Liver (tissue), 9 donors: ENCODE data around the gene GALNTL6. TPM values are rescaled to one million over a fixed set of nuclear protein-coding genes. Genes with fewer than 3 reads are reported as not detected.

Experiments used
- DNase-seq: peaks from one replicate; pipeline ENCODE4 v3.0.0-alpha.2; 2017; ENCODE audit warnings: low spot score
- H3K27ac ChIP-seq, 2 donors: one replicate each; pipeline ENCODE4 v1.7.0; 2013; ENCODE audit warnings: inconsistent platforms in 2 of 2, low read length in 2 of 2, control low read depth in 1 of 2, low read depth in 1 of 2, mild to moderate bottlenecking in 1 of 2
- H3K27me3 ChIP-seq, 4 donors: one replicate each; pipeline versions ENCODE4 v1.6.1 to v1.7.0; 2013; ENCODE audit warnings: low read length in 3 of 4, inconsistent platforms in 1 of 4, mild to moderate bottlenecking in 1 of 4, moderate library complexity in 1 of 4; ENCODE audit not compliant: control insufficient read depth in 4 of 4, insufficient read depth in 4 of 4
- H3K36me3 ChIP-seq, 4 donors: one replicate each; pipeline versions ENCODE4 v1.6.1 to v1.7.0; 2013; ENCODE audit warnings: low read length in 3 of 4, mild to moderate bottlenecking in 3 of 4, low read depth in 1 of 4, moderate library complexity in 1 of 4; ENCODE audit not compliant: control insufficient read depth in 4 of 4, insufficient read depth in 3 of 4
- H3K4me1 ChIP-seq, 4 donors: one replicate each; pipeline versions ENCODE4 v1.6.1 to v1.7.0; 2013; ENCODE audit warnings: low read length in 3 of 4, mild to moderate bottlenecking in 3 of 4, moderate library complexity in 1 of 4; ENCODE audit not compliant: control insufficient read depth in 4 of 4, insufficient read depth in 4 of 4
- H3K4me3 ChIP-seq, 3 donors: one replicate each; pipeline versions ENCODE4 v1.6.1 to v1.7.0; 2013; ENCODE audit warnings: low read length in 3 of 3, control low read depth in 1 of 3, low read depth in 1 of 3, mild to moderate bottlenecking in 1 of 3
- H3K9ac ChIP-seq, 2 donors: one replicate each; pipeline ENCODE4 v1.7.0; 2013; ENCODE audit warnings: low read length in 2 of 2, mild to moderate bottlenecking in 2 of 2, moderate library complexity in 2 of 2, control low read depth in 1 of 2, low read depth in 1 of 2
- H3K9me3 ChIP-seq, 4 donors: one replicate each; pipeline versions ENCODE4 v1.6.1 to v1.7.0; 2013; ENCODE audit warnings: low read length in 3 of 4; ENCODE audit not compliant: control insufficient read depth in 4 of 4
- CTCF ChIP-seq: fragments of 150-350 bp; IDR thresholded peaks from 2 replicates; pipeline ENCODE4 v1.5.1; 2017; ENCODE audit warnings: improper control_type of control experiment, low read depth, low read length; ENCODE audit not compliant: missing input control
- EGR1 ChIP-seq, 2 donors: IDR thresholded peaks; 2 replicates each; pipeline ENCODE4 v1.6.1; 2016 to 2018; ENCODE audit warnings: antibody characterized with exemption in 2 of 2, low read depth in 2 of 2
- FOXA1 ChIP-seq: IDR thresholded peaks from 2 replicates; pipeline ENCODE4 v1.6.1; 2016; ENCODE audit warnings: antibody characterized with exemption
- FOXA2 ChIP-seq: IDR thresholded peaks from 2 replicates; pipeline ENCODE4 v1.6.1; 2016; ENCODE audit warnings: antibody characterized with exemption
- GABPA ChIP-seq, 2 donors: IDR thresholded peaks in 1 of 2; conservative IDR thresholded peaks in 1 of 2; 2 replicates each; pipeline ENCODE4 v1.6.1; 2016; ENCODE audit warnings: antibody characterized with exemption in 2 of 2, mild to moderate bottlenecking in 1 of 2, moderate library complexity in 1 of 2
- HNF4A ChIP-seq, 2 donors: conservative IDR thresholded peaks; 2 replicates each; pipeline ENCODE4 v1.6.1; 2016; ENCODE audit warnings: antibody characterized with exemption in 2 of 2, mild to moderate bottlenecking in 2 of 2
- JUND ChIP-seq, 2 donors: IDR thresholded peaks; 2 replicates each; pipeline ENCODE4 v1.6.1; 2016; ENCODE audit warnings: antibody characterized with exemption in 2 of 2
- NR2F2 ChIP-seq: IDR thresholded peaks from 2 replicates; pipeline ENCODE4 v1.6.1; 2016; ENCODE audit warnings: antibody characterized with exemption
- RAD21 ChIP-seq, 2 donors: IDR thresholded peaks; 2 replicates each; pipeline ENCODE4 v1.6.1; 2016; ENCODE audit warnings: antibody characterized with exemption in 2 of 2, mild to moderate bottlenecking in 2 of 2
- RXRA ChIP-seq, 2 donors: IDR thresholded peaks; 2 replicates each; pipeline ENCODE4 v1.6.1; 2017 to 2018; ENCODE audit warnings: antibody characterized with exemption in 2 of 2, mild to moderate bottlenecking in 1 of 2
- SP1 ChIP-seq: IDR thresholded peaks from 2 replicates; pipeline ENCODE4 v1.6.1; 2018; ENCODE audit warnings: antibody characterized with exemption, mild to moderate bottlenecking
- TAF1 ChIP-seq: conservative IDR thresholded peaks from 2 replicates; pipeline ENCODE4 v1.6.1; 2016; ENCODE audit warnings: antibody characterized with exemption, mild to moderate bottlenecking
- WGBS: extraction: QIAGEN DNeasy Blood & Tissue Kit; methylation state at CpG from one replicate; pipeline ENCODE4 v1.1.7; 2013; 5-methylcytosine and 5-hydroxymethylcytosine counted together
- polyA plus RNA-seq, 2 donors: library from polyadenylated mRNA; stranded (reverse) in 1 of 2; unstranded in 1 of 2; fragments of 200-250 nt in 1 of 2; fragments of >200 nt in 1 of 2; fragmentation: Nextera tagmentation in 1 of 2; extraction: Ambion mirVana in 1 of 2; gene quantifications; one replicate each; pipeline versions ENCODE4 v1.2.1 to v1.2.3, GENCODE V29; 2013 to 2015
- total RNA-seq, 2 donors: library from RNA; depleted of rRNA; stranded (reverse); fragments of >200 nt; gene quantifications; one replicate each; pipeline ENCODE4 v1.2.3, GENCODE V29; 2014
- TF ChIP-seq, protein P1 (sequence below): IDR thresholded peaks from 2 replicates; pipeline ENCODE4 v1.6.1; 2016; ENCODE audit warnings: antibody characterized with exemption, mild to moderate bottlenecking
- TF ChIP-seq, protein P2 (sequence below): IDR thresholded peaks from 2 replicates; pipeline ENCODE4 v1.6.1; 2016; ENCODE audit warnings: antibody characterized with exemption
- TF ChIP-seq, protein P3 (sequence below): IDR thresholded peaks from 2 replicates; pipeline ENCODE4 v1.6.1; 2016; ENCODE audit warnings: antibody characterized with exemption
- TF ChIP-seq, protein P4 (sequence below): IDR thresholded peaks from 2 replicates; pipeline ENCODE4 v1.6.1; 2016; ENCODE audit warnings: antibody characterized with exemption
- donor health status: healthy.
- donor health status: healthy.
- donor health status: healthy.
- donor health status: healthy.
- donor health status: healthy.

GALNTL6 gene
- total and polyA plus RNA-seq, 4 donors: 0.06 to 0.08 TPM; not detected in 2

DNA sequence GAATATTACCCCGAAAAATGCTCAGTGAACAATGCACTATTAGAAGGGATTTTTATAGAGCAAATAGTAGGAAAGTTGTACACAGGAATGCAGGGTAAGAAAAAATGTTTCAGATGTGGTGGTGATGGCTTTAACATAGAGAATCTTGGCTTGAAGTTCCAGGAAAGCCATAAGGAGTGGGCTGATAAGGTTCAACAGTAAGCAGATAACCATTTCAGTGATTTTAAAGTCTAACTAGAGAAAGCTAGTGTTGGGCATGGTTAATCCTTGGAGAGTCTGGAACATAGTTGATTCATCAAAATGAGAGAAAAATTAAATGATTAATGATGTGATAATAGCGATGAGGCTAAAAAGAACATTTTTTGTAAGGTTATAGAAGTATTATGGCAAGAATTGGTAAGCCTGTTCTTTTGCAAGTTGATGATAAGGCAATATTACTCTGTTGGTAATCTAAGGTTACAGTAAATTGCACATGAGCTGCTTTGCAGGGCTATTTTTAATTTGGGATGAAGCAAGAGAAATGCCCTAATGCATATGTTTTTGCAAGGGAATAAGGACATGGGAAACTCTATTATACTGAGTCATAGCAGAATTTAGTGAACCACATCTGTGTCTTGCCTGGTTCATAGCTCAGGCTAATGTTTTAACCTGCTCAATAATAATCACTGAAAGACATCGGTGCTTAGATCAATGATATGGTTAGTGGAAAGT lies 44.3 kb downstream of the GALNTL6 start:
- H3K36me3 ChIP-seq: no peaks in the 10 kb centered on the region
- WGBS: 77% methylated on average over 3 of the region's 3 CpGs
- TF ChIP-seq, protein P1, sequence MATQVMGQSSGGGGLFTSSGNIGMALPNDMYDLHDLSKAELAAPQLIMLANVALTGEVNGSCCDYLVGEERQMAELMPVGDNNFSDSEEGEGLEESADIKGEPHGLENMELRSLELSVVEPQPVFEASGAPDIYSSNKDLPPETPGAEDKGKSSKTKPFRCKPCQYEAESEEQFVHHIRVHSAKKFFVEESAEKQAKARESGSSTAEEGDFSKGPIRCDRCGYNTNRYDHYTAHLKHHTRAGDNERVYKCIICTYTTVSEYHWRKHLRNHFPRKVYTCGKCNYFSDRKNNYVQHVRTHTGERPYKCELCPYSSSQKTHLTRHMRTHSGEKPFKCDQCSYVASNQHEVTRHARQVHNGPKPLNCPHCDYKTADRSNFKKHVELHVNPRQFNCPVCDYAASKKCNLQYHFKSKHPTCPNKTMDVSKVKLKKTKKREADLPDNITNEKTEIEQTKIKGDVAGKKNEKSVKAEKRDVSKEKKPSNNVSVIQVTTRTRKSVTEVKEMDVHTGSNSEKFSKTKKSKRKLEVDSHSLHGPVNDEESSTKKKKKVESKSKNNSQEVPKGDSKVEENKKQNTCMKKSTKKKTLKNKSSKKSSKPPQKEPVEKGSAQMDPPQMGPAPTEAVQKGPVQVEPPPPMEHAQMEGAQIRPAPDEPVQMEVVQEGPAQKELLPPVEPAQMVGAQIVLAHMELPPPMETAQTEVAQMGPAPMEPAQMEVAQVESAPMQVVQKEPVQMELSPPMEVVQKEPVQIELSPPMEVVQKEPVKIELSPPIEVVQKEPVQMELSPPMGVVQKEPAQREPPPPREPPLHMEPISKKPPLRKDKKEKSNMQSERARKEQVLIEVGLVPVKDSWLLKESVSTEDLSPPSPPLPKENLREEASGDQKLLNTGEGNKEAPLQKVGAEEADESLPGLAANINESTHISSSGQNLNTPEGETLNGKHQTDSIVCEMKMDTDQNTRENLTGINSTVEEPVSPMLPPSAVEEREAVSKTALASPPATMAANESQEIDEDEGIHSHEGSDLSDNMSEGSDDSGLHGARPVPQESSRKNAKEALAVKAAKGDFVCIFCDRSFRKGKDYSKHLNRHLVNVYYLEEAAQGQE: no peak
- no peak for TF ChIP-seq FOXA2
- no peak for TF ChIP-seq EGR1 (IDR thresholded peaks at IDR 0.05; ENCODE audit: low read depth in 2 of 2)
- TF ChIP-seq RXRA (IDR thresholded peaks at IDR 0.05): no peak
- TF ChIP-seq TAF1: no peak
- TF ChIP-seq, protein P2, sequence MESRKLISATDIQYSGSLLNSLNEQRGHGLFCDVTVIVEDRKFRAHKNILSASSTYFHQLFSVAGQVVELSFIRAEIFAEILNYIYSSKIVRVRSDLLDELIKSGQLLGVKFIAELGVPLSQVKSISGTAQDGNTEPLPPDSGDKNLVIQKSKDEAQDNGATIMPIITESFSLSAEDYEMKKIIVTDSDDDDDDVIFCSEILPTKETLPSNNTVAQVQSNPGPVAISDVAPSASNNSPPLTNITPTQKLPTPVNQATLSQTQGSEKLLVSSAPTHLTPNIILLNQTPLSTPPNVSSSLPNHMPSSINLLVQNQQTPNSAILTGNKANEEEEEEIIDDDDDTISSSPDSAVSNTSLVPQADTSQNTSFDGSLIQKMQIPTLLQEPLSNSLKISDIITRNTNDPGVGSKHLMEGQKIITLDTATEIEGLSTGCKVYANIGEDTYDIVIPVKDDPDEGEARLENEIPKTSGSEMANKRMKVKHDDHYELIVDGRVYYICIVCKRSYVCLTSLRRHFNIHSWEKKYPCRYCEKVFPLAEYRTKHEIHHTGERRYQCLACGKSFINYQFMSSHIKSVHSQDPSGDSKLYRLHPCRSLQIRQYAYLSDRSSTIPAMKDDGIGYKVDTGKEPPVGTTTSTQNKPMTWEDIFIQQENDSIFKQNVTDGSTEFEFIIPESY: no peak
- TF ChIP-seq, protein P3, sequence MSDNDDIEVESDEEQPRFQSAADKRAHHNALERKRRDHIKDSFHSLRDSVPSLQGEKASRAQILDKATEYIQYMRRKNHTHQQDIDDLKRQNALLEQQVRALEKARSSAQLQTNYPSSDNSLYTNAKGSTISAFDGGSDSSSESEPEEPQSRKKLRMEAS: no peak
- no peak for DNase-seq
- no peaks in the 10 kb centered on the region for H3K27me3 ChIP-seq
- no peak overlapping the region for H3K4me3 ChIP-seq
- H3K9ac ChIP-seq: no peak overlapping the region
- H3K9me3 ChIP-seq: no peaks in the 10 kb centered on the region
- no peaks in the 10 kb centered on the region for H3K4me1 ChIP-seq
- H3K27ac ChIP-seq: no peak overlapping the region

GRCh38 chr4:171875291-171875690 lies 62.1 kb downstream of the GALNTL6 start:
- DNase-seq: no peak
- no peak overlapping the region for H3K27ac ChIP-seq
- H3K4me3 ChIP-seq: no peak overlapping the region
- H3K4me1 ChIP-seq: no peaks in the 10 kb centered on the region
- no peaks in the 10 kb centered on the region for H3K36me3 ChIP-seq
- H3K27me3 ChIP-seq: no peaks in the 10 kb centered on the region
- no peaks in the 10 kb centered on the region for H3K9me3 ChIP-seq
- WGBS: 66% methylated on average over 3 of the region's 3 CpGs
- H3K9ac ChIP-seq: no peak overlapping the region
- TF ChIP-seq, protein P4, sequence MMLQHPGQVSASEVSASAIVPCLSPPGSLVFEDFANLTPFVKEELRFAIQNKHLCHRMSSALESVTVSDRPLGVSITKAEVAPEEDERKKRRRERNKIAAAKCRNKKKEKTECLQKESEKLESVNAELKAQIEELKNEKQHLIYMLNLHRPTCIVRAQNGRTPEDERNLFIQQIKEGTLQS: no peak
- TF ChIP-seq CTCF (no peak), HNF4A (conservative IDR thresholded peaks at IDR 0.05) (no peak), SP1 (no peak), TAF1 (no peak), NR2F2 (no peak), FOXA1 (no peak), FOXA2 (no peak), RAD21 (IDR thresholded peaks at IDR 0.05) (no peak), EGR1 (IDR thresholded peaks at IDR 0.05; ENCODE audit: low read depth in 2 of 2) (no peak), JUND (IDR thresholded peaks at IDR 0.05) (no peak), GABPA (IDR thresholded peaks at IDR 0.05 in 1 of 2, conservative IDR thresholded peaks at IDR 0.05 in 1 of 2) (no peak)
- TF ChIP-seq, protein P1: no peak
- TF ChIP-seq, protein P3: no peak
- TF ChIP-seq, protein P2: no peak
